Measurements from ENCODE around the gene DPP3.
A peak's percentile ranks its signal among the peaks of the same experiment; 100 is the strongest.
"Not testable (repeated sequence)": the region's sequence is repeated elsewhere in the genome, so short reads cannot be mapped to it uniquely, and the experiment has no call there.

DPP3 gene

GRCh38 chr11:66480117-66480938, at the start of gene DPP3:
DPP3 (plus strand) TSS chr11:66480434; CDS start chr11:66482201, 1,767 bp downstream.
- DNase-seq, result peak; percentile 93 to 94

- DNase-seq, result not testable (repeated sequence)
These were observed 48.9 kb upstream of the DPP3 start for GRCh38 chr11:66431287-66431686.

- not testable (repeated sequence) for DNase-seq
These were observed 48.3 kb upstream of the DPP3 start for GRCh38 chr11:66431871-66432329.

GRCh38 chr11:66432597-66432996, 47.6 kb upstream of the DPP3 start:
- no peak for DNase-seq

GRCh38 chr11:66437979-66438503, 42.2 kb upstream of the DPP3 start:
- DNase-seq, result no peak

- peak; percentile 86 to 88 for DNase-seq
These were observed 41.4 kb upstream of the DPP3 start, which contains the start of gene MRPL11 for GRCh38 chr11:66438504-66439466. MRPL11 (minus strand) TSS chr11:66438848; CDS start chr11:66438754, 94 bp downstream.

- DNase-seq, result not testable (repeated sequence)
These were observed 39.9 kb upstream of the DPP3 start for GRCh38 chr11:66440101-66440939.

- DNase-seq, result not testable (repeated sequence)
These were observed 39.3 kb upstream of the DPP3 start for GRCh38 chr11:66440940-66441282.

GRCh38 chr11:66443602-66444001, 36.6 kb upstream of the DPP3 start:
- no peak for DNase-seq

GRCh38 chr11:66447012-66447411, 33.2 kb upstream of the DPP3 start:
- no peak for DNase-seq

- DNase-seq, result no peak
These were observed 31.7 kb upstream of the DPP3 start for GRCh38 chr11:66448523-66448922.

- DNase-seq, result no peak
These were observed 29.7 kb upstream of the DPP3 start for GRCh38 chr11:66450560-66450959.

GRCh38 chr11:66451663-66452062, 28.6 kb upstream of the DPP3 start:
- no peak for DNase-seq

- DNase-seq, result no peak
These were observed 26.0 kb upstream of the DPP3 start for GRCh38 chr11:66454247-66454646.

- DNase-seq, result no peak
These were observed 25.4 kb upstream of the DPP3 start for GRCh38 chr11:66454828-66455227.

- no peak for DNase-seq
These were observed 22.4 kb upstream of the DPP3 start for GRCh38 chr11:66457826-66458225.

GRCh38 chr11:66459138-66459778, 21.0 kb upstream of the DPP3 start:
- no peak for DNase-seq

- no peak for DNase-seq
These were observed 18.2 kb upstream of the DPP3 start for GRCh38 chr11:66462010-66462409.

- no peak for DNase-seq
These were observed 17.3 kb upstream of the DPP3 start for GRCh38 chr11:66462911-66463310.

- not testable (repeated sequence) for DNase-seq
These were observed 16.1 kb upstream of the DPP3 start for GRCh38 chr11:66464116-66464515.

GRCh38 chr11:66464916-66465315, 15.3 kb upstream of the DPP3 start:
- DNase-seq, result no peak

Data from stimulated activated CD4-positive, alpha-beta T cell treated with anti-CD3 and anti-CD28 coated beads, Interleukin-4, amount 100 ng/mL, for 4 hours (primary cell).